Smooth muscle cell (in vitro differentiated cells): Measurements from ENCODE around the gene ZFYVE21. TPM values are rescaled to one million over a fixed set of nuclear protein-coding genes. Genes with fewer than 3 reads are reported as not detected.
"Not testable (repeated sequence)": the region's sequence is repeated elsewhere in the genome, so short reads cannot be mapped to it uniquely, and the experiment has no call there.

Experiments used
- DNase-seq: peaks from one replicate; lab custom pipeline; 2025; ENCODE audit not compliant: unreplicated experiment; lab: John Stamatoyannopoulos, UW
- H2AFZ ChIP-seq: fragments of 200-600 bp; sonication (generic); 2 replicates; pipeline ENCODE4 v1.6.0; 2016; ENCODE audit warnings: antibody characterized with exemption, low read depth, mild to moderate bottlenecking
- H3F3A ChIP-seq: fragments of 200-600 bp; sonication (generic); 2 replicates; pipeline ENCODE4 v1.6.0; 2017; ENCODE audit warnings: antibody characterized with exemption, low read depth
- H3K27ac ChIP-seq: fragments of 200-600 bp; sonication (generic); 2 replicates; pipeline ENCODE4 v1.5.1; 2016; ENCODE audit warnings: low read depth, mild to moderate bottlenecking
- H3K27me3 ChIP-seq: fragments of 200-600 bp; sonication (generic); 2 replicates; pipeline ENCODE4 v1.6.1; 2016; ENCODE audit warnings: low read depth, mild to moderate bottlenecking
- H3K36me3 ChIP-seq: fragments of 200-600 bp; sonication (generic); 2 replicates; pipeline ENCODE4 v1.5.1; 2016; ENCODE audit warnings: low read depth
- H3K4me1 ChIP-seq: fragments of 200-600 bp; sonication (generic); 2 replicates; pipeline ENCODE4 v1.5.1; 2016; ENCODE audit warnings: low read depth
- H3K4me2 ChIP-seq: fragments of 200-600 bp; sonication (generic); 2 replicates; pipeline ENCODE4 v1.6.0; 2016; ENCODE audit warnings: mild to moderate bottlenecking
- H3K4me3 ChIP-seq: fragments of 200-600 bp; sonication (generic); 2 replicates; pipeline ENCODE4 v1.5.1; 2016; ENCODE audit warnings: mild to moderate bottlenecking
- H3K79me2 ChIP-seq: fragments of 200-600 bp; sonication (generic); 2 replicates; pipeline ENCODE4 v1.6.0; 2016; ENCODE audit warnings: low read depth, mild to moderate bottlenecking
- H3K9ac ChIP-seq: fragments of 200-600 bp; sonication (generic); 2 replicates; pipeline ENCODE4 v1.6.0; 2016; ENCODE audit warnings: low read depth
- H3K9me3 ChIP-seq: fragments of 200-600 bp; sonication (generic); replicated peaks from 2 replicates; pipeline ENCODE4 v1.5.1; 2016; ENCODE audit warnings: low read depth
- H4K20me1 ChIP-seq: fragments of 200-600 bp; sonication (generic); 2 replicates; pipeline ENCODE4 v1.6.0; 2016; ENCODE audit warnings: low read depth
- CTCF ChIP-seq: fragments of 200-600 bp; sonication (generic); IDR thresholded peaks from 2 replicates; pipeline ENCODE4 v1.5.1; 2017; ENCODE audit warnings: borderline replicate concordance, mild to moderate bottlenecking, antibody characterized with exemption; ENCODE audit not compliant: insufficient read depth, poor library complexity, severe bottlenecking
- WGBS: methylation state at CpG from one replicate; pipeline ENCODE4 v1.1.7; 2016; ENCODE audit warnings: low lambda C conversion rate; 5-methylcytosine and 5-hydroxymethylcytosine counted together
- polyA plus RNA-seq: library from polyadenylated mRNA; unstranded; fragments of >200 nt; fragmentation: Nextera tagmentation; extraction: Ambion mirVana; gene quantifications from 2 replicates; pipeline ENCODE4 v1.2.1, GENCODE V29; 2016
- small RNA-seq: library from RNA; depleted of rRNA; stranded (forward); fragments of <200 nt; gene quantifications from one replicate; pipeline ENCODE3, GENCODE V24; 2014
- total RNA-seq: library from RNA; depleted of rRNA; stranded (reverse); fragments of >200 nt; gene quantifications from 2 replicates; pipeline ENCODE4 v1.2.3, GENCODE V29; 2014

ZFYVE21 gene
- total and polyA plus RNA-seq, 2 experiments from 2014 or later = 33.9 to 41.5 TPM

- H3K79me2 ChIP-seq = no peaks in the 10 kb centered on the region
- TF ChIP-seq CTCF = no peak
- H3K27me3 ChIP-seq = no peaks in the 10 kb centered on the region
- no peak overlapping the region for H3K4me2 ChIP-seq
- no peaks in the 10 kb centered on the region for H3K4me1 ChIP-seq
- no peaks in the 10 kb centered on the region for H3F3A ChIP-seq
- no peak overlapping the region for H2AFZ ChIP-seq
- 86% methylated on average over 2 of the region's 2 CpGs for WGBS
- no peak overlapping the region for H3K27ac ChIP-seq
- H3K36me3 ChIP-seq = no peaks in the 10 kb centered on the region
- H3K4me3 ChIP-seq = no peak overlapping the region
- no peaks in the 10 kb centered on the region for H4K20me1 ChIP-seq
- H3K9ac ChIP-seq = no peak overlapping the region
- no peak for DNase-seq
- H3K9me3 ChIP-seq = no peaks in the 10 kb centered on the region
Observed at GRCh38 chr14:103773521-103773920, 57.9 kb downstream of the ZFYVE21 start.

DNA sequence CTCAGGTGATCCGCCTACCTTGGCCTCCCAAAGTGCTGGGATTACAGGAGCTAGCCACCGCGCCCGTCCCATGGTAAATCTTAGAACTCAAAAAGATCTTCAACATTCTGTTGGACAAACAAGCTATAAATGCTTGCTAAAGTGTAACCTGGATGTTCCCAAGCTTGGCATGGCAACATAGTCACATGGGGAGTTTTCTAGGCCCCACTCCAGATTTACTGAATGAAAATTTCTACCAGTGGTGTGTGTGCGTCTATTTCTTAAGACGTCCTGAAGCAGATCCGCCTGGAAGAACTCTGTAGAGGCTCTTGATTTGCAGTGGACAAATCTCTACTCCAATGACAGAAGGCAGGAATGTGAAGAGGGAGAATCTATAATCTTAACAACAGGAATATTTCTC, 59.9 kb downstream of the ZFYVE21 start:
- no peaks in the 10 kb centered on the region for H3K79me2 ChIP-seq
- no peak for TF ChIP-seq CTCF
- no peaks in the 10 kb centered on the region for H4K20me1 ChIP-seq
- H3K9me3 ChIP-seq = no peaks in the 10 kb centered on the region
- no peak overlapping the region for H3K4me3 ChIP-seq
- H3F3A ChIP-seq = no peaks in the 10 kb centered on the region
- H3K4me2 ChIP-seq = no peak overlapping the region
- no peaks in the 10 kb centered on the region for H3K27me3 ChIP-seq
- no peaks in the 10 kb centered on the region for H3K36me3 ChIP-seq
- no peak for DNase-seq
- no peak overlapping the region for H3K27ac ChIP-seq
- H3K9ac ChIP-seq = no peak overlapping the region
- H2AFZ ChIP-seq = no peak overlapping the region
- WGBS = 97% methylated on average over 7 of the region's 7 CpGs
- no peaks in the 10 kb centered on the region for H3K4me1 ChIP-seq

DNA sequence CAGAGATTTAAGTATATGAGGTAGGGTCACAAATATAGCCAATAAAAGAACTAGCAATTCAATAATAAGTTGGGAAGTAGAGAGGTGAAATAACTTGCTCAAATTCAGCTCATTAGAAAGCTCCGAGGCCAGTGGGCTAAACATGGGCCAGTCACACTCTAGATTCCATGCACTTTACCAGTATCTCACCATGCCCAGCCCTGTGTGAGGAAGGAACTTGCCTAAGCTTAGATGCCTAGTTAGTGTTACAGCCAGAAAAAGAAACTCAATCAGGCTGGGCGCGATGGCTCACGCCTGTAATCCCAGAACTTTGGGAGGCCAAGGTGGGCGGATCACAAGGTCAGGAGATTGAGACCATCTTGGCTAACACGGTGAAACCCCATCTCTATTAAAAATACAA, 60.7 kb downstream of the ZFYVE21 start:
- not testable (repeated sequence) for H3K9me3 ChIP-seq, H3K4me1 ChIP-seq, H3K27me3 ChIP-seq, DNase-seq, H3K79me2 ChIP-seq, H2AFZ ChIP-seq, H4K20me1 ChIP-seq, H3K4me2 ChIP-seq, H3K27ac ChIP-seq, H3K36me3 ChIP-seq, H3F3A ChIP-seq, H3K9ac ChIP-seq, H3K4me3 ChIP-seq
- 92% methylated on average over 6 of the region's 6 CpGs for WGBS

DNA sequence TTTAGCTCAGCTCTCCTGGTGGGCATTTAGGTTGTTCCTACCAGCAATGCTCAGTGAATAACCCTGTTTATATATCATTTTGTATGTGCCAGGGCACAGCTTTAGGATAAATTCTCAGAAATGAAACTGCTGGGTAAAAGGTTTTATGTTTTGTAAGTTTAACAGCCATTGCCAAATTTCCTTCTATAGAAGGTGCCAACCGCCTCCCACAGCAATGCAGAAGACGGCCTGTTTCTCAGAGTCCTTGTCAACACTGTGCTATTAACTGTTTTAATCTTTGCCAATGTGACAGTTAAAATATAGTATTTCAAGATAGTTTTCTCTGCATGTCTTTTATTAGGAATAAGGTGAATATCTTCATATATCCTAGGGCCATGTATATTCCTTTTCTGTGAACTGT, 66.8 kb downstream of the ZFYVE21 start:
- H3K36me3 ChIP-seq = no peaks in the 10 kb centered on the region
- no peaks in the 10 kb centered on the region for H3K4me1 ChIP-seq
- H3K9ac ChIP-seq = no peak overlapping the region
- 94% methylated on average over 2 of the region's 2 CpGs for WGBS
- no peaks in the 10 kb centered on the region for H3K9me3 ChIP-seq
- H3K4me3 ChIP-seq = no peak overlapping the region
- H3K27me3 ChIP-seq = no peaks in the 10 kb centered on the region
- H3K4me2 ChIP-seq = no peak overlapping the region
- H3F3A ChIP-seq = no peaks in the 10 kb centered on the region
- no peaks in the 10 kb centered on the region for H3K79me2 ChIP-seq
- no peak overlapping the region for H3K27ac ChIP-seq
- no peak for DNase-seq
- TF ChIP-seq CTCF = no peak
- H4K20me1 ChIP-seq = no peaks in the 10 kb centered on the region
- no peak overlapping the region for H2AFZ ChIP-seq

Small RNA genes within 50 kb of the gene (small RNA-seq; reads per million reads assigned to genes)
- not detected for gene RF00019

Other genes starting within 250 kb of the ZFYVE21 start
- gene CKB, start 193.0 kb upstream of the ZFYVE21 start, total RNA-seq = 19.8 and 25.7 TPM in 2 replicates
- 62.9 and 107 TPM in 2 replicates for gene CKB, start 193.0 kb upstream of the ZFYVE21 start, polyA plus RNA-seq
- 2.9 and 3.7 TPM in 2 replicates for gene TRMT61A, start 186.6 kb upstream of the ZFYVE21 start, total RNA-seq
- 6.7 and 9.2 TPM in 2 replicates for gene TRMT61A, start 186.6 kb upstream of the ZFYVE21 start, polyA plus RNA-seq
- 27.3 and 31.1 TPM in 2 replicates for gene BAG5, start 153.2 kb upstream of the ZFYVE21 start, total RNA-seq
- 12.7 and 13.4 TPM in 2 replicates for gene BAG5, start 153.2 kb upstream of the ZFYVE21 start, polyA plus RNA-seq
- 33.4 and 42.8 TPM in 2 replicates for gene COA8, start 152.8 kb upstream of the ZFYVE21 start, total RNA-seq
- 69.9 and 73.3 TPM in 2 replicates for gene COA8, start 152.8 kb upstream of the ZFYVE21 start, polyA plus RNA-seq
- gene KLC1, start 86.6 kb upstream of the ZFYVE21 start, total RNA-seq = 184 and 224 TPM in 2 replicates
- 167 and 180 TPM in 2 replicates for gene KLC1, start 86.6 kb upstream of the ZFYVE21 start, polyA plus RNA-seq
- gene XRCC3, start 359 bp upstream of the ZFYVE21 start, total RNA-seq = 4.9 and 10.5 TPM in 2 replicates
- gene XRCC3, start 359 bp upstream of the ZFYVE21 start, polyA plus RNA-seq = 8.3 and 10.0 TPM in 2 replicates
- 2.1 and 4.3 TPM in 2 replicates for gene PPP1R13B, start 131.8 kb downstream of the ZFYVE21 start, total RNA-seq
- gene PPP1R13B, start 131.8 kb downstream of the ZFYVE21 start, polyA plus RNA-seq = 2.3 and 7.1 TPM in 2 replicates
- gene TDRD9, start 212.6 kb downstream of the ZFYVE21 start, total RNA-seq = 0.67 and 1.0 TPM in 2 replicates
- 0.44 TPM in 1 of 2 replicates, not detected in the other for gene TDRD9, start 212.6 kb downstream of the ZFYVE21 start, polyA plus RNA-seq
- gene RD3L, start 226.7 kb downstream of the ZFYVE21 start, total RNA-seq = not detected in 2 replicates
- gene RD3L, start 226.7 kb downstream of the ZFYVE21 start, polyA plus RNA-seq = not detected in 2 replicates